ENCODE data around the gene TEC. TPM values are rescaled to one million over a fixed set of nuclear protein-coding genes. Genes with fewer than 3 reads are reported as not detected.

TEC gene
- polyA plus RNA-seq, 1 of the 3 experiments (the other 2 are of a cell fraction), result 0.85 TPM

DNA sequence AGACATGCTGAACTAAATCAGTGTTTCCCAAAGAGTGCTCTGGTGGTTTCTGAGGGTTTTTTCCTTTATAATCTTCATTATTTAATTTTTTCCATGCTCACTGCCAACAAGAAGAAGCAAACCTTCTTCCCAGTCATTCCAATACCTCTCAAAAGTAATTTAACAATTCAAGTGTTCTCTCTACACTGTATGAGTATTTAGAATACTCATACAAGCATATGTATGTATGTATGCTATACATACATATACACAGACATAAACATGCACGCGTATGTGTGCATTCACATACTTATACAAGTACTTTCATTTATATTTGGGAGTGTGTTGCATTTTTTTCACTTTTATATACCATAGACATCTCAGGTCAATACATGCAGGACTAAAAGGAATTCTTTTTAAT is 81.2 kb downstream of the TEC start:
- no peaks in the 10 kb centered on the region for H4K20me1 ChIP-seq (ENCODE audit: insufficient read depth)
- ChIA-PET POLR2A (no interaction called here), CTCF (no interaction called here)
- no peaks in the 10 kb centered on the region for H3F3A ChIP-seq (replicated peaks; ENCODE audit: insufficient read depth)
- H3K27me3 ChIP-seq (ENCODE audit: insufficient read depth), result no peaks in the 10 kb centered on the region
- no peaks in the 10 kb centered on the region for H3K9me3 ChIP-seq
- H3K4me1 ChIP-seq (ENCODE audit: control insufficient read depth in 1 of 2, insufficient read depth in 2 of 2, low read depth in 1 of 2, low read length in 1 of 2), result no peaks in the 10 kb centered on the region; a peak in 1 of 4 replicates
- 95% methylated on average over 2 of the region's 2 CpGs for WGBS (ENCODE audit: low lambda C conversion rate)
- H3K27ac ChIP-seq (ENCODE audit: low read depth in 2 of 2, low read length in 1 of 2), result no peak overlapping the region
- no peak overlapping the region for H3K4me2 ChIP-seq
- H3K9ac ChIP-seq, result no peak overlapping the region
- H3K9me2 ChIP-seq, result no peaks in the 10 kb centered on the region
- no peaks in the 10 kb centered on the region for H3K36me3 ChIP-seq (replicated peaks in 1 of 2; ENCODE audit: control insufficient read depth in 1 of 2, insufficient read depth in 2 of 2, low read length in 1 of 2)
- H3K4me3 ChIP-seq (ENCODE audit: low read depth in 2 of 2, low read length in 1 of 2), result no peak overlapping the region
- no peak for TF ChIP-seq MEF2A (IDR thresholded peaks at IDR 0.05; ENCODE audit: borderline replicate concordance, low read depth)
- TF ChIP-seq TCF12 (IDR thresholded peaks at IDR 0.05), result no peak
- TF ChIP-seq, protein P1, sequence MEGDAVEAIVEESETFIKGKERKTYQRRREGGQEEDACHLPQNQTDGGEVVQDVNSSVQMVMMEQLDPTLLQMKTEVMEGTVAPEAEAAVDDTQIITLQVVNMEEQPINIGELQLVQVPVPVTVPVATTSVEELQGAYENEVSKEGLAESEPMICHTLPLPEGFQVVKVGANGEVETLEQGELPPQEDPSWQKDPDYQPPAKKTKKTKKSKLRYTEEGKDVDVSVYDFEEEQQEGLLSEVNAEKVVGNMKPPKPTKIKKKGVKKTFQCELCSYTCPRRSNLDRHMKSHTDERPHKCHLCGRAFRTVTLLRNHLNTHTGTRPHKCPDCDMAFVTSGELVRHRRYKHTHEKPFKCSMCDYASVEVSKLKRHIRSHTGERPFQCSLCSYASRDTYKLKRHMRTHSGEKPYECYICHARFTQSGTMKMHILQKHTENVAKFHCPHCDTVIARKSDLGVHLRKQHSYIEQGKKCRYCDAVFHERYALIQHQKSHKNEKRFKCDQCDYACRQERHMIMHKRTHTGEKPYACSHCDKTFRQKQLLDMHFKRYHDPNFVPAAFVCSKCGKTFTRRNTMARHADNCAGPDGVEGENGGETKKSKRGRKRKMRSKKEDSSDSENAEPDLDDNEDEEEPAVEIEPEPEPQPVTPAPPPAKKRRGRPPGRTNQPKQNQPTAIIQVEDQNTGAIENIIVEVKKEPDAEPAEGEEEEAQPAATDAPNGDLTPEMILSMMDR (IDR thresholded peaks at IDR 0.05), result no peak
- TF ChIP-seq, protein P2, sequence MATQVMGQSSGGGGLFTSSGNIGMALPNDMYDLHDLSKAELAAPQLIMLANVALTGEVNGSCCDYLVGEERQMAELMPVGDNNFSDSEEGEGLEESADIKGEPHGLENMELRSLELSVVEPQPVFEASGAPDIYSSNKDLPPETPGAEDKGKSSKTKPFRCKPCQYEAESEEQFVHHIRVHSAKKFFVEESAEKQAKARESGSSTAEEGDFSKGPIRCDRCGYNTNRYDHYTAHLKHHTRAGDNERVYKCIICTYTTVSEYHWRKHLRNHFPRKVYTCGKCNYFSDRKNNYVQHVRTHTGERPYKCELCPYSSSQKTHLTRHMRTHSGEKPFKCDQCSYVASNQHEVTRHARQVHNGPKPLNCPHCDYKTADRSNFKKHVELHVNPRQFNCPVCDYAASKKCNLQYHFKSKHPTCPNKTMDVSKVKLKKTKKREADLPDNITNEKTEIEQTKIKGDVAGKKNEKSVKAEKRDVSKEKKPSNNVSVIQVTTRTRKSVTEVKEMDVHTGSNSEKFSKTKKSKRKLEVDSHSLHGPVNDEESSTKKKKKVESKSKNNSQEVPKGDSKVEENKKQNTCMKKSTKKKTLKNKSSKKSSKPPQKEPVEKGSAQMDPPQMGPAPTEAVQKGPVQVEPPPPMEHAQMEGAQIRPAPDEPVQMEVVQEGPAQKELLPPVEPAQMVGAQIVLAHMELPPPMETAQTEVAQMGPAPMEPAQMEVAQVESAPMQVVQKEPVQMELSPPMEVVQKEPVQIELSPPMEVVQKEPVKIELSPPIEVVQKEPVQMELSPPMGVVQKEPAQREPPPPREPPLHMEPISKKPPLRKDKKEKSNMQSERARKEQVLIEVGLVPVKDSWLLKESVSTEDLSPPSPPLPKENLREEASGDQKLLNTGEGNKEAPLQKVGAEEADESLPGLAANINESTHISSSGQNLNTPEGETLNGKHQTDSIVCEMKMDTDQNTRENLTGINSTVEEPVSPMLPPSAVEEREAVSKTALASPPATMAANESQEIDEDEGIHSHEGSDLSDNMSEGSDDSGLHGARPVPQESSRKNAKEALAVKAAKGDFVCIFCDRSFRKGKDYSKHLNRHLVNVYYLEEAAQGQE (IDR thresholded peaks at IDR 0.05; ENCODE audit: low read depth, low read length), result no peak
- no peak for TF ChIP-seq NFIC (IDR thresholded peaks at IDR 0.05; ENCODE audit: borderline replicate concordance)
- no peak for TF ChIP-seq POLR2AphosphoS5 (IDR thresholded peaks at IDR 0.05; ENCODE audit: low read depth, low read length)
- TF ChIP-seq EZH2phosphoT487 (IDR thresholded peaks at IDR 0.05; ENCODE audit: borderline replicate concordance, low read depth), result no peak
- no peak for TF ChIP-seq MXI1 (IDR thresholded peaks at IDR 0.05; ENCODE audit: low read depth, low read length)
- no peak for TF ChIP-seq EP300 (IDR thresholded peaks at IDR 0.05; ENCODE audit: borderline replicate concordance in 1 of 2, low read depth in 1 of 2, low read length in 1 of 2)
- no peak for TF ChIP-seq TAF1 (IDR thresholded peaks at IDR 0.05; ENCODE audit: borderline replicate concordance, low read depth, low read length)
- TF ChIP-seq, protein P3, sequence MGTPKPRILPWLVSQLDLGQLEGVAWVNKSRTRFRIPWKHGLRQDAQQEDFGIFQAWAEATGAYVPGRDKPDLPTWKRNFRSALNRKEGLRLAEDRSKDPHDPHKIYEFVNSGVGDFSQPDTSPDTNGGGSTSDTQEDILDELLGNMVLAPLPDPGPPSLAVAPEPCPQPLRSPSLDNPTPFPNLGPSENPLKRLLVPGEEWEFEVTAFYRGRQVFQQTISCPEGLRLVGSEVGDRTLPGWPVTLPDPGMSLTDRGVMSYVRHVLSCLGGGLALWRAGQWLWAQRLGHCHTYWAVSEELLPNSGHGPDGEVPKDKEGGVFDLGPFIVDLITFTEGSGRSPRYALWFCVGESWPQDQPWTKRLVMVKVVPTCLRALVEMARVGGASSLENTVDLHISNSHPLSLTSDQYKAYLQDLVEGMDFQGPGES (IDR thresholded peaks at IDR 0.05; ENCODE audit: low read depth, low read length), result no peak
- no peak for TF ChIP-seq RFX5 (IDR thresholded peaks at IDR 0.05; ENCODE audit: low read length)
- no peak for DNase-seq
- H2AFZ ChIP-seq (ENCODE audit: low read depth), result no peak overlapping the region
- no peaks in the 10 kb centered on the region for H3K79me2 ChIP-seq (ENCODE audit: insufficient read depth)

Measured in SK-N-SH (cell line).